Measurements from ENCODE around the gene ANKRD62. TPM values are rescaled to one million over a fixed set of nuclear protein-coding genes. Genes with fewer than 3 reads are reported as not detected.

ANKRD62 gene
- total RNA-seq, 1 donor from 2014 or later, result 0.13 TPM

DNA sequence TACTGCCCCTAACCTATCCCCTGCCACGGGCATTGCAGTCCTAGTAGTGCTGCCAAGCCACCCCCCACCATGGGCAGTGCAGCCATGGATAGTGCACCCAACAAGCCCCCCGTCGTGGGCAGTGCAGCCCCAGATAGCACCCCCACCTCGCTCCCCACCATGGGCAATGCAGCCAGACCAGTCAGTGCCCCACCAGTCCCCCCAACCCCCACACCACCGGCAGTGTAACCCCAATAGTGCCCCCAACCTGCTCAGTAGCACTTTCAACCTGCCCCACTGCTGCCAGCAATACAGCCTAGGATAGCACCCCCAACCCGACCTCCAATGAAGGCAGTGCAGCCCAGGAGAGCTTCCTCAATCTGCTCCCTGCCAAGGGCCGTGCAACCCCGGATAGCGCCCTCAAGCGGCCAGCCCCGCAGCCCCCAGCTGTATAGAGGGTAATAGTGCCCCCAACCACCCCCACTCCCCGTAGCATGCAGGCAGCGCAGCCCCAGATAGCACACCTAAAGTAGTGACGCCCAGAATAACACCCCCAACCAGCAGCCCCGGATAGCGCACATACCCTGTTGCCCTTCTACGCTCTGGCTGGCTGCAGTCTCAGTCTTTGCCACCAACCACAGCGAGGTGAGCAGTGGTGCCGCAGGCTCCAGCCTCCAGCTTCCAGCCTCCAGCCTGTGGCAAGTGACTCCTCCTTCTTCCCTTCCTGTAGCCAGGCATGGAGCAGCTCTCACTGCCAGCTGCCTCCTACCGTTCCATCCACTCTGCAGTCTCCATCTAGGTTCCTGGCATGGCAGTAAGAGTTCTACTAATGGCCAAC is 45.4 kb upstream of the ANKRD62 start:
- Mint-ChIP-seq H3K36me3 (ENCODE audit: low read depth, unreplicated experiment) (no peaks in the 10 kb centered on the region), H3K27ac (ENCODE audit: unreplicated experiment) (no peak overlapping the region), H3K27me3 (ENCODE audit: unreplicated experiment) (no peaks in the 10 kb centered on the region), H3K4me3 (ENCODE audit: unreplicated experiment) (no peak overlapping the region), H3K4me1 (ENCODE audit: unreplicated experiment) (no peaks in the 10 kb centered on the region), H3K9me3 (ENCODE audit: unreplicated experiment) (no peaks in the 10 kb centered on the region)
- no peak for DNase-seq (ENCODE audit: low spot score)
- TF ChIP-seq, protein P1, sequence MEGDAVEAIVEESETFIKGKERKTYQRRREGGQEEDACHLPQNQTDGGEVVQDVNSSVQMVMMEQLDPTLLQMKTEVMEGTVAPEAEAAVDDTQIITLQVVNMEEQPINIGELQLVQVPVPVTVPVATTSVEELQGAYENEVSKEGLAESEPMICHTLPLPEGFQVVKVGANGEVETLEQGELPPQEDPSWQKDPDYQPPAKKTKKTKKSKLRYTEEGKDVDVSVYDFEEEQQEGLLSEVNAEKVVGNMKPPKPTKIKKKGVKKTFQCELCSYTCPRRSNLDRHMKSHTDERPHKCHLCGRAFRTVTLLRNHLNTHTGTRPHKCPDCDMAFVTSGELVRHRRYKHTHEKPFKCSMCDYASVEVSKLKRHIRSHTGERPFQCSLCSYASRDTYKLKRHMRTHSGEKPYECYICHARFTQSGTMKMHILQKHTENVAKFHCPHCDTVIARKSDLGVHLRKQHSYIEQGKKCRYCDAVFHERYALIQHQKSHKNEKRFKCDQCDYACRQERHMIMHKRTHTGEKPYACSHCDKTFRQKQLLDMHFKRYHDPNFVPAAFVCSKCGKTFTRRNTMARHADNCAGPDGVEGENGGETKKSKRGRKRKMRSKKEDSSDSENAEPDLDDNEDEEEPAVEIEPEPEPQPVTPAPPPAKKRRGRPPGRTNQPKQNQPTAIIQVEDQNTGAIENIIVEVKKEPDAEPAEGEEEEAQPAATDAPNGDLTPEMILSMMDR (IDR thresholded peaks at IDR 0.05; ENCODE audit: unreplicated experiment), result no peak

DNA sequence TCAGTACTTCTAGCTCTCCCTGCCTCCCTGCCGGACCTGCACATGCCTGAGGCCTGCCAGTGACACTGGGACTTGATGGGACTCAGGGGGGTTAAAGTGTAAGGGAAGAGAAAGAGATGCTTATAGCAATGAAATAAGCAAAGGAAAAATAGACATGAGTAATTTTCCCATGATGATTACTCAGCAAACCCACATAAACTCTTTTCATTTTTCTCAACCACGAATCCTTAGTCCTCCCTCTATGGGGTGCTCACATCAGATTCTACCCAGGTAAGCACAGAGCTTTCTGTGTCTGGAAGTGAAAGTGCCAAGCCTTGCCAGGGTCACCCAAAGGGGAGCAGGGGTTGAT is 44.8 kb upstream of the ANKRD62 start:
- no peaks in the 10 kb centered on the region for H3K4me1 Mint-ChIP-seq (ENCODE audit: unreplicated experiment)

DNA sequence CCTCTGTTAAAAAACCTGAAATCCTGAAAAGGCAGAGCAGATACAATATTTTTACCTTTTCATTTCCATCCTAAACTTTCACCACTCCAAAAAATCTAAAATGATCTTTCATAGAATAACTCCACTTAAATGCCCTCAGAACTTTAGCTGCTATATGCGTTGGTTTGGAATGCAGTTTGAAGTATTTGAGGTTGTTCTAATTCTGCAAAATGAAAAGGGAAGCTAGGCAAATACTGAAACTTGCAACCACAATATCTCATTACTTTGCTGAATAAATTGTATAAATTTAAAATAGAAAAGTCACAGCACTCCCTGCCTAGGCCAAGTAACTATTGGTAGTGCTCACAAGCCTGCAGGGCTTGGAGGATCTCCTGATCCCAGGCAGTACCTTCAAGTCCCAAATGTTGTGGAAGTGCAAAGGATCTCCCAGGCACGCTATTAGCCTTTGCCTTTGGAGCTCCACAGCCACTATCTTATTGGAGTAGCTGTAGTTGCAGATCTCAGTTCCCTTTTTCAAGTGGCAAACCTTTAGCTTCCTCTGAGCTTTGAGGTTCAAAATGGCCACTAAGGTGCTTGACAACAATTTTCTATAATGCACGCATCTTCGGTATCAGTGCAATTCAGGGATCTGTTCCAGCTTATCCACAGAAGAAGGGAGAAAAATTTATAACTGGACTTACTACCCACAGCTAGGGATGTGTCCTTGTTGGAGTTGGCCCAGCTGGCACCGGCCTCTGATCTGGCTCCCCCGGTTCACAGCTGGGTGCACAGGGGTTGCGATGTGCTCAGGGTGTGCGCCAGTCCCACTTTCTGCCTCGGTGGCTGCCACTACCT is 43.4 kb upstream of the ANKRD62 start:
- no peaks in the 10 kb centered on the region for H3K9me3 Mint-ChIP-seq (ENCODE audit: unreplicated experiment)
- no peak for DNase-seq (ENCODE audit: low spot score)
- TF ChIP-seq, protein P1 (IDR thresholded peaks at IDR 0.05; ENCODE audit: unreplicated experiment), result no peak

More for the DNA sequence above, 44.8 kb upstream of the ANKRD62 start:
- H3K36me3 Mint-ChIP-seq (ENCODE audit: low read depth, unreplicated experiment), result no peaks in the 10 kb centered on the region
- no peaks in the 10 kb centered on the region for H3K27me3 Mint-ChIP-seq (ENCODE audit: unreplicated experiment)
- TF ChIP-seq, protein P1 (IDR thresholded peaks at IDR 0.05; ENCODE audit: unreplicated experiment), result no peak
- H3K27ac Mint-ChIP-seq (ENCODE audit: unreplicated experiment), result no peak overlapping the region
- DNase-seq (ENCODE audit: low spot score), result no peak
- H3K4me3 Mint-ChIP-seq (ENCODE audit: unreplicated experiment), result no peak overlapping the region
- no peaks in the 10 kb centered on the region for H3K9me3 Mint-ChIP-seq (ENCODE audit: unreplicated experiment)

DNA sequence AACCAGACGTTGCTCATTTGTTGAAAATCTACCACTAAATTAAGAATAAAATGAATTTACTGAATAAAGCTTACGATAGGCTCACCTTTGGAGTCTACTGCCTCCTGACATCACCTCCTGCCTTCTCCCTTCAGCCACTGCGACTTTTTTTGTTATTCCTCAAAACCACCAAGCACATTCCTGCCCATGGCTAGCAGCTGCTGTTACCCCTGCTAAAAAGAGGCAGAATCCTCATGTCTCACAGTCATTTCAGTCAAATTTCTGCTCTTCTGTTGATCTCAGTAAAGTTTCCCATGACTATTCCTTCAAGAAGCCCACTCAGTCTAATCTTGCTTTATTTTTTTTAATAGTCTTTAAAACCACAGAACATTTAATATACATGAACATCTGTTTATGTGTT is 40.8 kb upstream of the ANKRD62 start:
- DNase-seq (ENCODE audit: low spot score), result no peak
- no peaks in the 10 kb centered on the region for H3K9me3 Mint-ChIP-seq (ENCODE audit: unreplicated experiment)
- TF ChIP-seq, protein P1 (IDR thresholded peaks at IDR 0.05; ENCODE audit: unreplicated experiment), result no peak
- H3K27ac Mint-ChIP-seq (ENCODE audit: unreplicated experiment), result no peak overlapping the region
- no peaks in the 10 kb centered on the region for H3K27me3 Mint-ChIP-seq (ENCODE audit: unreplicated experiment)
- H3K4me3 Mint-ChIP-seq (ENCODE audit: unreplicated experiment), result no peak overlapping the region
- H3K4me1 Mint-ChIP-seq (ENCODE audit: unreplicated experiment), result no peaks in the 10 kb centered on the region
- H3K36me3 Mint-ChIP-seq (ENCODE audit: low read depth, unreplicated experiment), result no peaks in the 10 kb centered on the region

More for the DNA sequence above, 43.4 kb upstream of the ANKRD62 start:
- Mint-ChIP-seq H3K36me3 (ENCODE audit: low read depth, unreplicated experiment) (no peaks in the 10 kb centered on the region), H3K4me1 (ENCODE audit: unreplicated experiment) (no peaks in the 10 kb centered on the region), H3K27ac (ENCODE audit: unreplicated experiment) (no peak overlapping the region), H3K4me3 (ENCODE audit: unreplicated experiment) (no peak overlapping the region), H3K27me3 (ENCODE audit: unreplicated experiment) (no peaks in the 10 kb centered on the region)

DNA sequence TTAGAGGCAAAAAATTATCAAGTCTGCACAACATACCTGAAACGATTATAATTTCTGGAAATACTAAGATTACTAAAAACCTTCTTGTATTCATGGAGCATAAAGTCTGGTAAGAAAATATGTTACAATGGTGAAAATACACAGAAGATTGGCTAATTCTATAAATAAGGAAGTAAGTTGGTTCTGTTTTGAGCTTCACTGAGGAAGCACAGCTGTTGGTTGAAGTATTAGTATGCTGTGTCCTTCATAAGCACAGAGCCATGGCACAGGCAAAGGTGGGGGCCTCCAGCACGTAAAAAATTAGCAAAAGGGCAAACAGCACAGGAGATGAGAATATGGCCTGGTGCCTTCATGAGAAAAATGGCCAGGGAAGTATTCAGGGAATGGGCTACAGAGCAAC is 40.4 kb upstream of the ANKRD62 start:
- H3K27ac Mint-ChIP-seq (ENCODE audit: unreplicated experiment), result no peak overlapping the region
- no peaks in the 10 kb centered on the region for H3K36me3 Mint-ChIP-seq (ENCODE audit: low read depth, unreplicated experiment)
- H3K4me1 Mint-ChIP-seq (ENCODE audit: unreplicated experiment), result no peaks in the 10 kb centered on the region
- H3K27me3 Mint-ChIP-seq (ENCODE audit: unreplicated experiment), result no peaks in the 10 kb centered on the region
- DNase-seq (ENCODE audit: low spot score), result no peak
- H3K4me3 Mint-ChIP-seq (ENCODE audit: unreplicated experiment), result no peak overlapping the region
- TF ChIP-seq, protein P1 (IDR thresholded peaks at IDR 0.05; ENCODE audit: unreplicated experiment), result no peak
- no peaks in the 10 kb centered on the region for H3K9me3 Mint-ChIP-seq (ENCODE audit: unreplicated experiment)
